Testis (tissue), 3 donors: ENCODE results near the gene BCL11B. TPM values are rescaled to one million over a fixed set of nuclear protein-coding genes. Genes with fewer than 3 reads are reported as not detected.
A peak's percentile ranks its signal among the peaks of the same experiment; 100 is the strongest.

Source experiments
- DNase-seq: peaks from one replicate; pipeline ENCODE4 v3.0.0-alpha.2; 2019
- H3K27ac ChIP-seq, 2 donors: fragments of 200-600 bp; sonication (generic); one replicate each; pipeline ENCODE4 v1.5.1; 2019
- H3K27me3 ChIP-seq: fragments of 200-600 bp; sonication (generic); one replicate; pipeline ENCODE4 v1.5.1; 2019
- H3K36me3 ChIP-seq: fragments of 200-600 bp; sonication (generic); one replicate; pipeline ENCODE4 v1.5.1; 2017; ENCODE audit warnings: low read depth; ENCODE audit errors: missing control alignments
- H3K4me1 ChIP-seq: fragments of 200-600 bp; sonication (generic); one replicate; pipeline ENCODE4 v1.5.1; 2019
- H3K4me3 ChIP-seq, 2 donors: fragments of 200-600 bp; sonication (generic); one replicate each; pipeline ENCODE4 v1.5.1; 2017 to 2019
- H3K9me3 ChIP-seq: fragments of 200-600 bp; sonication (generic); one replicate; pipeline ENCODE4 v1.5.1; 2017
- CTCF ChIP-seq, 3 experiments: fragments of 450-650 bp in 2 of 3; fragments of 200-600 bp in 1 of 3; sonication (generic) in 1 of 3; IDR thresholded peaks; one replicate each; pipeline ENCODE4 v1.5.1; 2016 to 2019; ENCODE audit warnings: antibody characterized with exemption in 3 of 3, mild to moderate bottlenecking in 2 of 3, moderate library complexity in 1 of 3
- POLR2A ChIP-seq: fragments of 450-650 bp; IDR thresholded peaks from one replicate; pipeline ENCODE4 v1.6.1; 2017; ENCODE audit warnings: antibody characterized with exemption, mild to moderate bottlenecking, moderate library complexity
- WGBS, 2 donors: methylation state at CpG; one replicate each; pipeline ENCODE4 v1.1.5; 2018; 5-methylcytosine and 5-hydroxymethylcytosine counted together
- intact Hi-C: fragments of 100-400 bp; cut with DNase I; formaldehyde crosslinking; loops from one replicate; pipeline ENCODE4 v1.15.1; 2023; ENCODE audit warnings: low total_unique reads
- polyA plus RNA-seq: library from polyadenylated mRNA; stranded (reverse); fragments of 350-450 nt; fragmentation: Illumina TruSeq; extraction: RNeasy Lipid Tissue Mini Kit (QIAGEN cat#74804); gene quantifications from one replicate; pipeline ENCODE4 v1.2.3, GENCODE V29; 2014; ENCODE audit warnings: low read depth, low replicate concordance; ENCODE audit not compliant: insufficient read depth
- total RNA-seq, 2 donors: library from RNA; depleted of rRNA; stranded (reverse); fragments of >200 nt; gene quantifications; one replicate each; pipeline ENCODE4 v1.2.3, GENCODE V29; 2016

BCL11B gene
- total and polyA plus RNA-seq, 3 donors from 2014 or later: 0.96 to 4.7 (median 4.4) TPM

- H3K27me3 ChIP-seq: no peaks in the 10 kb centered on the region
- H3K27ac ChIP-seq: no peak overlapping the region
- no peak for DNase-seq
- H3K36me3 ChIP-seq: no peaks in the 10 kb centered on the region
- peak overlapping the region; percentile 39 to 52 for H3K4me3 ChIP-seq
- H3K4me1 ChIP-seq: peaks cover 6% of the 10 kb centered on the region
- H3K9me3 ChIP-seq: no peaks in the 10 kb centered on the region
- intact Hi-C loops: no loop called here
- 79 to 85% methylated on average over 27 to 81 of the region's 81 CpGs for whole genome bisulfite sequencing, 2 donors
- TF ChIP-seq POLR2A (no peak), CTCF (IDR thresholded peaks at IDR 0.05) (peak in 1 of 3 experiments; percentile 9)
Observed at GRCh38 chr14:99174770-99175319, 97.2 kb downstream of the BCL11B start.

GRCh38 chr14:99174081-99174769, 97.8 kb downstream of the BCL11B start:
- WGBS, 2 donors: 65% methylated on average over 30 to 79 of the region's 79 CpGs
- Histone ChIP-seq H3K36me3 (no peaks in the 10 kb centered on the region), H3K9me3 (no peaks in the 10 kb centered on the region), H3K4me1 (peaks cover 6% of the 10 kb centered on the region), H3K4me3 (peak overlapping the region; percentile 39 to 50), H3K27ac (no peak overlapping the region), H3K27me3 (no peaks in the 10 kb centered on the region)
- DNase-seq: peak; percentile 56
- TF ChIP-seq POLR2A (no peak), CTCF (IDR thresholded peaks at IDR 0.05) (no peak)
- intact Hi-C loops: no loop called here

- no peak for TF ChIP-seq POLR2A
- no peak for TF ChIP-seq CTCF (IDR thresholded peaks at IDR 0.05)
- H3K36me3 ChIP-seq: no peaks in the 10 kb centered on the region
- intact Hi-C loops: no loop called here
- peaks cover 3% of the 10 kb centered on the region for H3K4me1 ChIP-seq
- peak overlapping the region; percentile 39 to 50 for H3K4me3 ChIP-seq
- no peak for DNase-seq
- no peaks in the 10 kb centered on the region for H3K9me3 ChIP-seq
- 67 to 75% methylated on average over 3 of the region's 3 CpGs for WGBS, 2 donors
- H3K27ac ChIP-seq: no peak overlapping the region
- no peaks in the 10 kb centered on the region for H3K27me3 ChIP-seq
Observed at GRCh38 chr14:99173506-99173905, 98.5 kb downstream of the BCL11B start.

GRCh38 chr14:99173086-99173485, 98.9 kb downstream of the BCL11B start:
- no peak for DNase-seq
- no peak overlapping the region for H3K27ac ChIP-seq
- 63 to 67% methylated on average over 11 of the region's 11 CpGs for WGBS, 2 donors

More at GRCh38 chr14:99173086-99173485, 98.9 kb downstream of the BCL11B start:
- intact Hi-C loops: no loop called here
- no peaks in the 10 kb centered on the region for H3K36me3 ChIP-seq
- no peaks in the 10 kb centered on the region for H3K9me3 ChIP-seq
- no peak for TF ChIP-seq CTCF (IDR thresholded peaks at IDR 0.05)
- TF ChIP-seq POLR2A: no peak
- no peaks in the 10 kb centered on the region for H3K27me3 ChIP-seq
- no peak overlapping the region for H3K4me3 ChIP-seq
- no peaks in the 10 kb centered on the region for H3K4me1 ChIP-seq
